K562 (cell line): ENCODE data around the gene INTS12. TPM values are rescaled to one million over a fixed set of nuclear protein-coding genes. Genes with fewer than 3 reads are reported as not detected.

Experiments used
- ATAC-seq: fragments of 200-7000 bp; cut with Tn5 transposase; 3 replicates; pipeline ENCODE4 v1.9.1; 2020; ENCODE audit warnings: moderate library complexity
- BruUV-seq: library from RNA; stranded (reverse); fragments of 400-500 nt; replicated peaks from 2 replicates; lab custom pipeline; 2021; lab: Mats Ljungman, UMichigan
- CTCF ChIA-PET: fragments of 300-600 bp; formaldehyde crosslinking; extraction: SDS; loops from one replicate; lab custom pipeline; 2021; ENCODE audit warnings: low intra/inter-chr PET ratio; lab: Yijun Ruan, JAX
- POLR2A ChIA-PET: fragments of 300-600, 350-650 bp; sonication (Branson Sonifier 250); formaldehyde crosslinking; extraction: SDS; loops from one replicate; lab custom pipeline; 2021; ENCODE audit warnings: antibody characterized with exemption, inconsistent platforms; lab: Yijun Ruan, JAX
- DNase-seq, 4 experiments: peaks; one replicate each; pipeline versions ENCODE4 v3.0.0 to v3.0.0-alpha.2; 2011 to 2018; ENCODE audit warnings: low spot score in 3 of 4, mixed read lengths in 3 of 4; ENCODE audit errors: extremely low read depth in 1 of 4
- FAIRE-seq: peaks from 2 replicates; lab custom pipeline; 2011; peaks lifted over from hg19 to GRCh38; lab: Jason Lieb, UNC
- H2AFZ ChIP-seq: 2 replicates; pipeline ENCODE4 v1.6.0; 2011; ENCODE audit warnings: low read depth, low read length, control low read depth, inconsistent platforms
- H3K27ac ChIP-seq: fragments of 200-600 bp; 3 replicates; pipeline ENCODE4 v1.8.0; 2011; ENCODE audit warnings: low read depth, mild to moderate bottlenecking, control low read depth, inconsistent platforms, low read length, moderate library complexity, mixed read lengths; ENCODE audit errors: extremely low read depth
- H3K27me3 ChIP-seq, 2 experiments: fragments of 300-600 bp in 1 of 2; 2 replicates in 1 of 2; 3 replicates in 1 of 2; pipeline versions ENCODE4 v1.6.0 to v1.8.0; 2011; ENCODE audit warnings: inconsistent platforms in 2 of 2, low read length in 2 of 2, mild to moderate bottlenecking in 1 of 2, mixed read lengths in 1 of 2, moderate library complexity in 1 of 2; ENCODE audit not compliant: control insufficient read depth in 2 of 2, insufficient read depth in 2 of 2
- H3K36me3 ChIP-seq: fragments of 300-600 bp; 3 replicates; pipeline ENCODE4 v1.8.0; 2011; ENCODE audit warnings: mild to moderate bottlenecking, low read length, inconsistent platforms; ENCODE audit not compliant: control insufficient read depth, insufficient read depth
- H3K4me1 ChIP-seq, 2 experiments: fragments of 200-600 bp in 1 of 2; replicated peaks in 1 of 2; 2 replicates in 1 of 2; 3 replicates in 1 of 2; pipeline versions ENCODE4 v1.5.1 to v1.8.0; 2011; ENCODE audit warnings: inconsistent platforms in 2 of 2, low read length in 2 of 2, mild to moderate bottlenecking in 1 of 2, mixed read lengths in 1 of 2, moderate library complexity in 1 of 2; ENCODE audit not compliant: control insufficient read depth in 2 of 2, insufficient read depth in 2 of 2
- H3K4me2 ChIP-seq: 2 replicates; pipeline ENCODE4 v1.6.1; 2011; ENCODE audit warnings: low read length, control low read depth, inconsistent platforms, mixed read lengths; ENCODE audit not compliant: insufficient read depth
- H3K4me3 ChIP-seq: fragments of 200-600 bp; sonication (generic), shearing (Covaris generic); 2 replicates; pipeline ENCODE4 v1.5.1; 2016; ENCODE audit warnings: control low read depth, inconsistent platforms
- H3K79me2 ChIP-seq: fragments of 200-600 bp; 3 replicates; pipeline ENCODE4 v1.8.0; 2011; ENCODE audit warnings: low read length, inconsistent platforms; ENCODE audit not compliant: control insufficient read depth, insufficient read depth
- H3K9ac ChIP-seq, 2 experiments: 2 replicates each; pipeline versions ENCODE4 v1.6.0 to v1.6.1; 2011; ENCODE audit warnings: low read depth in 2 of 2, low read length in 2 of 2, control low read depth in 1 of 2, inconsistent platforms in 1 of 2, mild to moderate bottlenecking in 1 of 2, mixed read lengths in 1 of 2; ENCODE audit not compliant: insufficient read depth in 1 of 2
- H3K9me1 ChIP-seq: one replicate; pipeline ENCODE4 v1.6.0; 2011; ENCODE audit warnings: inconsistent platforms, mild to moderate bottlenecking, low read length, moderate library complexity; ENCODE audit not compliant: control insufficient read depth, insufficient read depth
- H3K9me3 ChIP-seq: replicated peaks from 2 replicates; pipeline ENCODE4 v1.5.1; 2011; ENCODE audit warnings: low read depth, low read length, inconsistent platforms; ENCODE audit not compliant: control insufficient read depth, insufficient read depth
- H4K20me1 ChIP-seq: replicated peaks from 2 replicates; pipeline ENCODE4 v1.6.1; 2011; ENCODE audit warnings: low read length, inconsistent platforms, mixed read lengths; ENCODE audit not compliant: control insufficient read depth, insufficient read depth
- CCNT2 ChIP-seq: IDR thresholded peaks from 2 replicates; pipeline ENCODE4 v1.6.1; 2011; ENCODE audit warnings: borderline replicate concordance, low read depth, mild to moderate bottlenecking, moderate library complexity, mixed read lengths, low read length; ENCODE audit not compliant: insufficient read length; ENCODE audit errors: extremely low read depth
- KAT7 ChIP-seq: sonication (generic); formaldehyde crosslinking; IDR thresholded peaks from 2 replicates; pipeline ENCODE4 v1.8.0; 2022; ENCODE audit warnings: missing genetic modification reagents, mild to moderate bottlenecking, borderline replicate concordance
- LCOR ChIP-seq: sonication (generic); formaldehyde crosslinking; IDR thresholded peaks from 2 replicates; pipeline ENCODE4 v1.8.0; 2022; ENCODE audit warnings: mild to moderate bottlenecking, missing genetic modification reagents
- NCOA1 ChIP-seq: fragments of 450-650 bp; IDR thresholded peaks from 2 replicates; pipeline ENCODE4 v1.6.1; 2016; ENCODE audit warnings: low read depth
- ZKSCAN8 ChIP-seq: fragments of 200-800 bp; sonication (Bioruptor generic); IDR thresholded peaks from 2 replicates; pipeline ENCODE4 v1.6.1; 2016; ENCODE audit warnings: missing genetic modification characterization, missing compliant biosample characterization
- ZNF263 ChIP-seq: sonication (generic); formaldehyde crosslinking; IDR thresholded peaks from 2 replicates; pipeline ENCODE4 v1.8.0; 2022; ENCODE audit warnings: mild to moderate bottlenecking, missing genetic modification reagents, borderline replicate concordance
- ZNF431 ChIP-seq: sonication (generic); formaldehyde crosslinking; IDR thresholded peaks from 2 replicates; pipeline ENCODE4 v1.8.0; 2022; ENCODE audit warnings: mild to moderate bottlenecking, missing genetic modification reagents
- ZNF699 ChIP-seq: fragments of 250-450 bp; sonication (Bioruptor Pico); IDR thresholded peaks from 2 replicates; pipeline ENCODE4 v1.8.0; 2021; ENCODE audit warnings: mild to moderate bottlenecking, moderate library complexity; ENCODE audit not compliant: insufficient replicate concordance
- WGBS: fragments of 100-300 bp; shearing (Covaris generic); methylation state at CpG from one replicate; pipeline ENCODE4 v1.1.6; 2016; ENCODE audit warnings: low coverage, mixed read lengths; ENCODE audit not compliant: insufficient coverage; ENCODE audit errors: missing lambda C conversion rate; 5-methylcytosine and 5-hydroxymethylcytosine counted together
- in situ Hi-C: fragments of 300-500 bp; cut with MboI; formaldehyde crosslinking; loops from 4 replicates; pipeline ENCODE4 v1.15.0; 2018; ENCODE audit warnings: inconsistent platforms, mixed read lengths
- intact Hi-C: fragments of 100-400 bp; cut with micrococcal nuclease; formaldehyde crosslinking; loops from 2 replicates; pipeline ENCODE4 v1.14.2; 2022
- polyA plus RNA-seq, 8 experiments: library from polyadenylated mRNA; depleted of rRNA in 4 of 8; stranded (reverse) in 5 of 8; unstranded in 3 of 8; fragments of >200 nt; fragmentation: Nextera tagmentation in 2 of 8; fragmentation: Illumina TruSeq in 1 of 8; extraction: Ambion mirVana in 2 of 8; extraction: Trizol in 1 of 8; gene quantifications; 2 replicates each; pipeline versions ENCODE4 v1.2.1 to v1.2.3, GENCODE V29; 2011 to 2014; ENCODE audit warnings: inconsistent platforms in 1 of 8, missing spikeins in 1 of 8
- total RNA-seq, 7 experiments: library from RNA; depleted of rRNA in 6 of 7; stranded (reverse); fragments of >200 nt in 6 of 7; fragmentation: Illumina TruSeq in 2 of 7; extraction: Trizol in 2 of 7; gene quantifications; 2 replicates each; pipeline versions ENCODE4 v1.2.1 to v1.2.3, GENCODE V29; 2011 to 2021; ENCODE audit warnings: low replicate concordance in 1 of 7
- TF ChIP-seq, protein P1 (sequence below): fragments of 450-650 bp; IDR thresholded peaks from 2 replicates; pipeline ENCODE4 v1.6.1; 2016

INTS12 gene
- total and polyA plus RNA-seq, 9 of the 15 experiments (the other 6 are each of a cell fraction or from before 2014, with no cell fraction given): 24.5 to 82.9 (median 41.2) TPM

DNA sequence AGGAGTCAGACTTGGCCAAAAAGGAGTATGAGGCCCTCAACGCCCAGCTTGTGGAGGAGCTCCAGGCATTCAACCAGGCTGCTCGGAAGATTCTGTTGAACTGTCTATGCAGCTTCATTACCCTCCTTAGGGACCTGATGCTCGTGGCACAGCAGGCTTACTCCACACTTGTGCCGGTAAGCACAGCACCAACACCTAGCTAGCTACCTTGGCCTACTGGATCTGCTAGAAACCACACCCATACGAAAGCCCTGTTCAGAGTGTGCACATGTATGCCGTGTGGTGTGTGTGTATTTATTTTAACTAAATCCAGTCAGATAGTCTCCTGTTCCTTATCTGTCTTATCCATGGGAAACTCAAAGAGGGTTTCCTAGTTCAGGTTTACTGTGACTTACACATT is 49.3 kb downstream of the INTS12 start:
- CTCF ChIA-PET: no interaction called here
- no peaks in the 10 kb centered on the region for H3K9me1 ChIP-seq
- in situ Hi-C loops (no loop called here), intact Hi-C loops (no loop called here)
- no peaks in the 10 kb centered on the region for H3K4me1 ChIP-seq
- ATAC-seq (peak; percentile 55), FAIRE-seq (no peak), DNase-seq (no peak)
- H3K27me3 ChIP-seq: peaks cover 0 to 4% of the 10 kb centered on the region in 2 experiments; a peak in 2 of 5 replicates
- no peaks in the 10 kb centered on the region for H3K79me2 ChIP-seq
- H3K9me3 ChIP-seq: no peaks in the 10 kb centered on the region
- peak overlapping the region; percentile 51; the same call in 1 of the 2 replicates for H2AFZ ChIP-seq
- no peak overlapping the region for H3K4me3 ChIP-seq
- H4K20me1 ChIP-seq: no peaks in the 10 kb centered on the region
- TF ChIP-seq KAT7 (CRISPR knock-in tag): no peak
- TF ChIP-seq LCOR (CRISPR knock-in tag): no peak
- no peak for TF ChIP-seq ZKSCAN8
- TF ChIP-seq ZNF699 (CRISPR knock-in tag): no peak
- no peak for TF ChIP-seq ZNF431
- TF ChIP-seq ZNF263 (CRISPR knock-in tag): no peak
- TF ChIP-seq, protein P1, sequence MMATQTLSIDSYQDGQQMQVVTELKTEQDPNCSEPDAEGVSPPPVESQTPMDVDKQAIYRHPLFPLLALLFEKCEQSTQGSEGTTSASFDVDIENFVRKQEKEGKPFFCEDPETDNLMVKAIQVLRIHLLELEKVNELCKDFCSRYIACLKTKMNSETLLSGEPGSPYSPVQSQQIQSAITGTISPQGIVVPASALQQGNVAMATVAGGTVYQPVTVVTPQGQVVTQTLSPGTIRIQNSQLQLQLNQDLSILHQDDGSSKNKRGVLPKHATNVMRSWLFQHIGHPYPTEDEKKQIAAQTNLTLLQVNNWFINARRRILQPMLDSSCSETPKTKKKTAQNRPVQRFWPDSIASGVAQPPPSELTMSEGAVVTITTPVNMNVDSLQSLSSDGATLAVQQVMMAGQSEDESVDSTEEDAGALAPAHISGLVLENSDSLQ: no peak
- no peak for TF ChIP-seq NCOA1
- no peak for TF ChIP-seq CCNT2
- POLR2A ChIA-PET: no interaction called here
- 4% methylated on average over 6 of the region's 6 CpGs for WGBS
- H3K27ac ChIP-seq: no peak overlapping the region
- peak overlapping the region in 1 of 2 experiments; percentile 53; a peak in 1 of 4 replicates for H3K9ac ChIP-seq
- no peaks in the 10 kb centered on the region for H3K36me3 ChIP-seq
- no peak overlapping the region for H3K4me2 ChIP-seq
- no TSS peak for BruUV-seq
